HCT116 (cell line): ENCODE data around the gene KCNS3.

Source experiments
- CBX3 ChIP-seq: IDR thresholded peaks from 2 replicates; pipeline ENCODE4 v1.6.1; 2012; ENCODE audit warnings: low read depth
- EGR1 ChIP-seq: IDR thresholded peaks from 2 replicates; pipeline ENCODE4 v1.6.1; 2012; ENCODE audit warnings: low read depth
- EZH2 ChIP-seq: fragments of 200-600 bp; sonication (generic); IDR thresholded peaks from 2 replicates; pipeline ENCODE4 v1.6.1; 2017; ENCODE audit warnings: antibody characterized with exemption, mixed run types
- EZH2phosphoT487 ChIP-seq: fragments of 200-600 bp; IDR thresholded peaks from 2 replicates; pipeline ENCODE4 v1.6.1; 2018; ENCODE audit warnings: antibody characterized with exemption, borderline replicate concordance
- POLR2A ChIP-seq: IDR thresholded peaks from 2 replicates; pipeline ENCODE4 v1.7.0; 2011; ENCODE audit warnings: borderline replicate concordance; ENCODE audit not compliant: insufficient read depth, insufficient read length; ENCODE audit errors: extremely low read depth
- POLR2AphosphoS5 ChIP-seq: IDR thresholded peaks from 2 replicates; pipeline ENCODE4 v1.6.1; 2011; ENCODE audit warnings: mild to moderate bottlenecking, low read depth, low read length, moderate library complexity
- RAD21 ChIP-seq: IDR thresholded peaks from 2 replicates; pipeline ENCODE4 v1.6.1; 2012; ENCODE audit warnings: low read depth, mild to moderate bottlenecking
- SP1 ChIP-seq: IDR thresholded peaks from 2 replicates; pipeline ENCODE4 v1.6.1; 2012; ENCODE audit warnings: low read depth
- SRF ChIP-seq: IDR thresholded peaks from 2 replicates; pipeline ENCODE4 v1.6.1; 2012; ENCODE audit warnings: low read depth
- ZNF274 ChIP-seq: fragments of 200-500 bp; sonication (Bioruptor generic); IDR thresholded peaks from 2 replicates; pipeline ENCODE4 v1.6.1; 2014; ENCODE audit warnings: mild to moderate bottlenecking, low read depth, low read length, inconsistent platforms
- TF ChIP-seq, protein P1 (sequence below), 3 experiments: fragments of 200-600 bp in 1 of 3; sonication (generic) in 1 of 3; IDR thresholded peaks in 2 of 3; conservative IDR thresholded peaks in 1 of 3; 2 replicates each; pipeline ENCODE4 v1.5.1; 2012 to 2017; ENCODE audit warnings: low read depth in 2 of 3, low read length in 2 of 3, antibody characterized with exemption in 1 of 3, borderline replicate concordance in 1 of 3, control low read depth in 1 of 3, mild to moderate bottlenecking in 1 of 3, mixed read lengths in 1 of 3, mixed run types in 1 of 3, moderate library complexity in 1 of 3; ENCODE audit not compliant: insufficient read depth in 1 of 3
- TF ChIP-seq, protein P2 (sequence below): IDR thresholded peaks from 2 replicates; pipeline ENCODE4 v1.6.1; 2012
- TF ChIP-seq, protein P3 (sequence below): IDR thresholded peaks from 2 replicates; pipeline ENCODE4 v1.6.1; 2011; ENCODE audit warnings: mild to moderate bottlenecking, low read length, moderate library complexity; ENCODE audit not compliant: insufficient replicate concordance; ENCODE audit errors: extremely low read depth
- TF ChIP-seq, protein P4 (sequence below): IDR thresholded peaks from 2 replicates; pipeline ENCODE4 v1.6.1; 2012

DNA sequence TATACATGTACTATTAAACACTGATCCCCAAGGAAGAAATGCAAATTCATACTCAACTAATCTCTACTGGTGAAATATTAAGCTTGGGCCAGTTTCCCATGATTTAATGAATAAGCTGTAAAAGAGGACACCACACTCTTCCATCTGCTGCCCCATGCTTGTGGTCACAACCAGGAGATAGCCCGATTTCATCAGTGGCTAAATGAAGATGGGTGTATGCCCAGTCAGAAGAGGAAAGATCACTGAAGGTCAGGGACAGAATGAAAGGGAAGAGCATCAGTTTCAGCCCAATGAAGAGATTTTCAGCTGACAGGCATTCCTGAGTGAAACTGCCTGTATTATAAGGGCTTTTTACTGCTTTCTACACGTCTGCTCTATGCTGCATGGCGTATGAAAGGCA, 103.5 kb downstream of the KCNS3 start:
- TF ChIP-seq, protein P1, sequence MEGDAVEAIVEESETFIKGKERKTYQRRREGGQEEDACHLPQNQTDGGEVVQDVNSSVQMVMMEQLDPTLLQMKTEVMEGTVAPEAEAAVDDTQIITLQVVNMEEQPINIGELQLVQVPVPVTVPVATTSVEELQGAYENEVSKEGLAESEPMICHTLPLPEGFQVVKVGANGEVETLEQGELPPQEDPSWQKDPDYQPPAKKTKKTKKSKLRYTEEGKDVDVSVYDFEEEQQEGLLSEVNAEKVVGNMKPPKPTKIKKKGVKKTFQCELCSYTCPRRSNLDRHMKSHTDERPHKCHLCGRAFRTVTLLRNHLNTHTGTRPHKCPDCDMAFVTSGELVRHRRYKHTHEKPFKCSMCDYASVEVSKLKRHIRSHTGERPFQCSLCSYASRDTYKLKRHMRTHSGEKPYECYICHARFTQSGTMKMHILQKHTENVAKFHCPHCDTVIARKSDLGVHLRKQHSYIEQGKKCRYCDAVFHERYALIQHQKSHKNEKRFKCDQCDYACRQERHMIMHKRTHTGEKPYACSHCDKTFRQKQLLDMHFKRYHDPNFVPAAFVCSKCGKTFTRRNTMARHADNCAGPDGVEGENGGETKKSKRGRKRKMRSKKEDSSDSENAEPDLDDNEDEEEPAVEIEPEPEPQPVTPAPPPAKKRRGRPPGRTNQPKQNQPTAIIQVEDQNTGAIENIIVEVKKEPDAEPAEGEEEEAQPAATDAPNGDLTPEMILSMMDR (IDR thresholded peaks at IDR 0.05 in 2 of 3, conservative IDR thresholded peaks at IDR 0.05 in 1 of 3; ENCODE audit: borderline replicate concordance in 1 of 3, insufficient read depth in 1 of 3, low read depth in 2 of 3, low read length in 2 of 3) = no peak
- TF ChIP-seq, protein P2, sequence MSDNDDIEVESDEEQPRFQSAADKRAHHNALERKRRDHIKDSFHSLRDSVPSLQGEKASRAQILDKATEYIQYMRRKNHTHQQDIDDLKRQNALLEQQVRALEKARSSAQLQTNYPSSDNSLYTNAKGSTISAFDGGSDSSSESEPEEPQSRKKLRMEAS = no peak
- TF ChIP-seq EZH2 (no peak), POLR2A (no peak), POLR2AphosphoS5 (no peak), ZNF274 (no peak), EGR1 (no peak), EZH2phosphoT487 (no peak), RAD21 (no peak), CBX3 (no peak), SP1 (no peak), SRF (no peak)
- TF ChIP-seq, protein P3, sequence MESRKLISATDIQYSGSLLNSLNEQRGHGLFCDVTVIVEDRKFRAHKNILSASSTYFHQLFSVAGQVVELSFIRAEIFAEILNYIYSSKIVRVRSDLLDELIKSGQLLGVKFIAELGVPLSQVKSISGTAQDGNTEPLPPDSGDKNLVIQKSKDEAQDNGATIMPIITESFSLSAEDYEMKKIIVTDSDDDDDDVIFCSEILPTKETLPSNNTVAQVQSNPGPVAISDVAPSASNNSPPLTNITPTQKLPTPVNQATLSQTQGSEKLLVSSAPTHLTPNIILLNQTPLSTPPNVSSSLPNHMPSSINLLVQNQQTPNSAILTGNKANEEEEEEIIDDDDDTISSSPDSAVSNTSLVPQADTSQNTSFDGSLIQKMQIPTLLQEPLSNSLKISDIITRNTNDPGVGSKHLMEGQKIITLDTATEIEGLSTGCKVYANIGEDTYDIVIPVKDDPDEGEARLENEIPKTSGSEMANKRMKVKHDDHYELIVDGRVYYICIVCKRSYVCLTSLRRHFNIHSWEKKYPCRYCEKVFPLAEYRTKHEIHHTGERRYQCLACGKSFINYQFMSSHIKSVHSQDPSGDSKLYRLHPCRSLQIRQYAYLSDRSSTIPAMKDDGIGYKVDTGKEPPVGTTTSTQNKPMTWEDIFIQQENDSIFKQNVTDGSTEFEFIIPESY = no peak
- TF ChIP-seq, protein P4, sequence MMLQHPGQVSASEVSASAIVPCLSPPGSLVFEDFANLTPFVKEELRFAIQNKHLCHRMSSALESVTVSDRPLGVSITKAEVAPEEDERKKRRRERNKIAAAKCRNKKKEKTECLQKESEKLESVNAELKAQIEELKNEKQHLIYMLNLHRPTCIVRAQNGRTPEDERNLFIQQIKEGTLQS = no peak
